NOMO-1 (cell line): ENCODE results near the gene CD200.

Experiments used
- DNase-seq, 2 experiments: peaks; one replicate each; lab custom pipeline; 2025; ENCODE audit not compliant: unreplicated experiment in 2 of 2; lab: John Stamatoyannopoulos, UW

CD200 gene

GRCh38 chr3:112405845-112406244 lies 72.9 kb downstream of the CD200 start:
- DNase-seq, result no peak

GRCh38 chr3:112407214-112407887 lies 74.4 kb downstream of the CD200 start:
- no peak for DNase-seq

- no peak for DNase-seq
Measured at GRCh38 chr3:112407888-112408702, 75.1 kb downstream of the CD200 start.

- no peak for DNase-seq
Measured at GRCh38 chr3:112409041-112409440, 76.1 kb downstream of the CD200 start.

- no peak for DNase-seq
Measured at GRCh38 chr3:112411425-112411824, 78.5 kb downstream of the CD200 start.
